OCI-LY1 (cell line): Measurements from ENCODE around the gene CUL2.
"Not testable (repeated sequence)": the region's sequence is repeated elsewhere in the genome, so short reads cannot be mapped to it uniquely, and the experiment has no call there.

Experiments
- H2AFZ ChIP-seq: fragments of 200-600 bp; sonication (generic), shearing (Covaris generic); 2 replicates; pipeline ENCODE4 v1.6.0; 2014; ENCODE audit warnings: antibody characterized with exemption, mild to moderate bottlenecking, low read length
- H3F3A ChIP-seq: fragments of 200-600 bp; sonication (generic), shearing (Covaris generic); 2 replicates; pipeline ENCODE4 v1.6.0; 2014; ENCODE audit warnings: mild to moderate bottlenecking, antibody characterized with exemption, low read length, moderate library complexity; ENCODE audit not compliant: insufficient read depth
- H3K27ac ChIP-seq: fragments of 200-600 bp; sonication (generic); 2 replicates; pipeline ENCODE4 v1.5.1; 2014; ENCODE audit warnings: low read length, mixed run types, mild to moderate bottlenecking, low read depth; ENCODE audit not compliant: poor library complexity, severe bottlenecking
- H3K27me3 ChIP-seq: fragments of 200-600 bp; sonication (generic); 2 replicates; pipeline ENCODE4 v1.6.0; 2014; ENCODE audit warnings: antibody characterized with exemption, mild to moderate bottlenecking, low read length, moderate library complexity; ENCODE audit not compliant: insufficient read depth
- H3K36me3 ChIP-seq: fragments of 200-600 bp; sonication (generic); 2 replicates; pipeline ENCODE4 v1.6.1; 2014; ENCODE audit warnings: mild to moderate bottlenecking, antibody characterized with exemption, low read length, moderate library complexity, mixed read lengths; ENCODE audit not compliant: insufficient read depth
- H3K4me1 ChIP-seq: fragments of 200-600 bp; sonication (generic); 2 replicates; pipeline ENCODE4 v1.5.1; 2014; ENCODE audit warnings: mild to moderate bottlenecking, low read length, moderate library complexity; ENCODE audit not compliant: insufficient read depth, severe bottlenecking
- H3K4me2 ChIP-seq: fragments of 200-600 bp; sonication (generic), shearing (Covaris generic); 2 replicates; pipeline ENCODE4 v1.6.1; 2014; ENCODE audit warnings: low read length
- H3K4me3 ChIP-seq: fragments of 200-600 bp; sonication (generic); 2 replicates; pipeline ENCODE4 v1.5.1; 2014; ENCODE audit warnings: low read length, low read depth, mild to moderate bottlenecking, mixed read lengths; ENCODE audit not compliant: poor library complexity, severe bottlenecking
- H3K79me2 ChIP-seq: fragments of 200-600 bp; shearing (Covaris generic); 2 replicates; pipeline ENCODE4 v1.6.1; 2016; ENCODE audit warnings: mixed run types, low read length, mixed read lengths; ENCODE audit not compliant: insufficient read depth
- H3K9ac ChIP-seq: fragments of 200-600 bp; sonication (generic), shearing (Covaris generic); 2 replicates; pipeline ENCODE4 v1.6.1; 2014; ENCODE audit warnings: mild to moderate bottlenecking, low read length, mixed read lengths
- H3K9me2 ChIP-seq: fragments of 200-600 bp; sonication (generic), shearing (Covaris generic); 2 replicates; pipeline ENCODE4 v1.6.1; 2014; ENCODE audit warnings: low read depth, mild to moderate bottlenecking, low read length, mixed read lengths
- H3K9me3 ChIP-seq: fragments of 200-600 bp; shearing (Covaris generic); 2 replicates; pipeline ENCODE4 v1.6.1; 2014; ENCODE audit warnings: low read length, mixed read lengths
- H4K20me1 ChIP-seq: fragments of 200-600 bp; sonication (generic), shearing (Covaris generic); 2 replicates; pipeline ENCODE4 v1.6.0; 2016; ENCODE audit warnings: mild to moderate bottlenecking, low read length; ENCODE audit not compliant: insufficient read depth
- CTCF ChIP-seq: fragments of 200-600 bp; sonication (generic), shearing (Covaris generic); IDR thresholded peaks from 2 replicates; pipeline ENCODE4 v1.5.1; 2017; ENCODE audit warnings: mild to moderate bottlenecking, antibody characterized with exemption, low read length, moderate library complexity, mixed read lengths
- EZH2 ChIP-seq: fragments of 200-600 bp; sonication (generic), shearing (Covaris generic); IDR thresholded peaks from 2 replicates; pipeline ENCODE4 v1.8.0; 2017; ENCODE audit warnings: borderline replicate concordance, mixed run types, mild to moderate bottlenecking, antibody characterized with exemption, low read length, moderate library complexity, mixed read lengths

The CUL2 gene

GRCh38 chr10:34972591-34972990, 117.5 kb downstream of the CUL2 start:
- H3K9me3 ChIP-seq, H2AFZ ChIP-seq, H3K4me1 ChIP-seq, H3K27ac ChIP-seq, H3K27me3 ChIP-seq, H3F3A ChIP-seq, H3K79me2 ChIP-seq, H4K20me1 ChIP-seq, H3K9ac ChIP-seq, H3K9me2 ChIP-seq, H3K4me2 ChIP-seq, H3K36me3 ChIP-seq, H3K4me3 ChIP-seq: not testable (repeated sequence)

GRCh38 chr10:34971606-34972334, 118.4 kb downstream of the CUL2 start:
- not testable (repeated sequence) for H2AFZ ChIP-seq, H3K4me2 ChIP-seq, H3K27ac ChIP-seq, H3K79me2 ChIP-seq, H3K9ac ChIP-seq, H3K36me3 ChIP-seq, H3F3A ChIP-seq, H3K4me1 ChIP-seq, H3K9me3 ChIP-seq, H3K9me2 ChIP-seq, H4K20me1 ChIP-seq, H3K4me3 ChIP-seq, H3K27me3 ChIP-seq

- Histone ChIP-seq H3K36me3 (no peaks in the 10 kb centered on the region), H3K27ac (no peak overlapping the region), H3K79me2 (no peaks in the 10 kb centered on the region), H3K27me3 (no peaks in the 10 kb centered on the region), H3K9ac (no peak overlapping the region), H3K4me2 (no peak overlapping the region), H3K9me3 (no peaks in the 10 kb centered on the region), H3F3A (no peaks in the 10 kb centered on the region), H2AFZ (no peak overlapping the region), H4K20me1 (no peaks in the 10 kb centered on the region), H3K9me2 (no peaks in the 10 kb centered on the region), H3K4me1 (no peaks in the 10 kb centered on the region), H3K4me3 (no peak overlapping the region)
- TF ChIP-seq CTCF (no peak), EZH2 (no peak)
These were observed 121.0 kb downstream of the CUL2 start for GRCh38 chr10:34969171-34969570.

GRCh38 chr10:34967335-34967880, 122.7 kb downstream of the CUL2 start:
- Histone ChIP-seq H3K9me3 (no peaks in the 10 kb centered on the region), H3K4me2 (no peak overlapping the region), H3K36me3 (no peaks in the 10 kb centered on the region), H2AFZ (no peak overlapping the region), H3K9ac (no peak overlapping the region), H3K27me3 (no peaks in the 10 kb centered on the region; the same call in 1 of the 2 replicates), H3K27ac (no peak overlapping the region), H3F3A (no peaks in the 10 kb centered on the region), H3K79me2 (no peaks in the 10 kb centered on the region), H3K4me1 (no peaks in the 10 kb centered on the region), H3K4me3 (no peak overlapping the region), H4K20me1 (no peaks in the 10 kb centered on the region), H3K9me2 (no peaks in the 10 kb centered on the region)
- TF ChIP-seq CTCF (no peak), EZH2 (no peak)
